HL-60/S4 (cell line): Measurements from ENCODE around the gene TUT1.
"Not testable (repeated sequence)": the region's sequence is repeated elsewhere in the genome, so short reads cannot be mapped to it uniquely, and the experiment has no call there.

Experiments
- in situ Hi-C: fragments of 300-500 bp; cut with MboI; formaldehyde crosslinking; loops from 2 replicates; pipeline ENCODE4 v1.14.3; 2022; ENCODE audit warnings: low sequenced_read_pairs

Gene TUT1

DNA sequence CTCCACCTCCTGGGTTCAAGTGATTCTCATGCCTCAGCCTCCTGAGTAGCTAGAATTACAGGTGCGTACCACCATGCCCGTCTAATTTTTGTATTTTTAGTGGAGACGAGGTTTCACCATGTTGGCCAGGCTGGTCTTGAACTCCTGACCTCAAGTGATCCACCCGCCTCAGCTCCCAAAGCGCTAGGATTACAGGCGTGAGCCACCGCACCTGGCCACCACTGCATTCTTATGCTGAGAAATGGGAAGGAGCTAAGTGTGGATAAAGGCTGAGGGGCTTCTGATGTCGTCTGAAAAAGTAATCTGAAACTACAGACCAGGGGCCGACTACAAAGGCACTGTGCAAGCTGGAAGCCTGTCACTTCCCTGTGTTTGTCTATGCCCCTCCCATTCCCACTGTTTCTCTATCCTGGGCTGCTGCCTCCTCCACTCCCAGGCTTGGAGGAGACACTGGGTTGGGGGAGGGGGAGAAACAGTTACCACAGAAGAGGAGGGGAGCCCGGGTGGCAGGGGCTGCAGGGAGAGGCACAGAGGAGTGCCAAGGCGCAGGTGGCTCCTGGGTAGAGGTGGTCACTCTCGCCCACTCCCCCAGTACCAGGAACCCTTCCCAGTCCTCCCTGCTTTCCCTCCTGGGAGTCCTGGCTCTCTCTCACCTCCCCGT, 13.3 kb upstream of the TUT1 start:
- in situ Hi-C loops: no loop called here

- in situ Hi-C loops: no loop called here
Measured at GRCh38 chr11:62603776-62604299, 12.5 kb upstream of the TUT1 start.

DNA sequence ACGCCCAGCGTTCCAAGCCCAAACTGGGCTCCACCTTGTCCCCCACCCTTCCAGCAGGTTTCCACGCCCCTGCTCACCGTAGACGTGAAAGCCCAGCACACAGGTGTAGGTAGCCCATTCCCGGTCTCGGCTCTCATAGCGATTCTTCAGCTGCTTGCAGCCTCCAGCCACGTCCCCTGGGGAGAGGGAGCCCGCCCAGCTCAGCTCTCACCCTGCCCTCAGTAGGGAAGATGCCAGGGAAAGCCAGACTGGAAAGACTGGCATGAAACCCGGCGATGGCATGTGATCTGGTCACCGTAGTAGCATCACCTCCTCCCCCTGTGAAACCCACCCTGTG, 11.7 kb upstream of the TUT1 start:
- in situ Hi-C loops: no loop called here

- in situ Hi-C loops: no loop called here
Measured at GRCh38 chr11:62602141-62603071, 11.1 kb upstream of the TUT1 start.

- in situ Hi-C loops: no loop called here
Measured at GRCh38 chr11:62601372-62602140, 10.2 kb upstream of the TUT1 start, which contains the start of gene MTA2. Gene MTA2, minus strand, starts transcription at chr11:62601865. Its CDS starts 415 bp downstream, at chr11:62601450.

DNA sequence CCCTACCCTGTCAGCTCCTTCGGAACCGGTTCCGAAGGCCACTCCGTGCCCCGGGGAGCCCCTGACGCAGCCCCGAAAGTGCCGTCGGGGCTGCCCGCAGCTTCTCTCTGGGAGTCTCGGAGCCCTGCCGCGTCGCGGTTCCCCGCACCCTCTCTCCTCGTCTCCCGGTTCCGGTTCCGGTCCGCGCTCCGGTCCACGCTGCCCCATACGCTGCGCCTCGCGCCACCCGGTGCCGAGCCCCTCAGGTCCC, 9.7 kb upstream of the TUT1 start:
- in situ Hi-C loops: no loop called here

DNA sequence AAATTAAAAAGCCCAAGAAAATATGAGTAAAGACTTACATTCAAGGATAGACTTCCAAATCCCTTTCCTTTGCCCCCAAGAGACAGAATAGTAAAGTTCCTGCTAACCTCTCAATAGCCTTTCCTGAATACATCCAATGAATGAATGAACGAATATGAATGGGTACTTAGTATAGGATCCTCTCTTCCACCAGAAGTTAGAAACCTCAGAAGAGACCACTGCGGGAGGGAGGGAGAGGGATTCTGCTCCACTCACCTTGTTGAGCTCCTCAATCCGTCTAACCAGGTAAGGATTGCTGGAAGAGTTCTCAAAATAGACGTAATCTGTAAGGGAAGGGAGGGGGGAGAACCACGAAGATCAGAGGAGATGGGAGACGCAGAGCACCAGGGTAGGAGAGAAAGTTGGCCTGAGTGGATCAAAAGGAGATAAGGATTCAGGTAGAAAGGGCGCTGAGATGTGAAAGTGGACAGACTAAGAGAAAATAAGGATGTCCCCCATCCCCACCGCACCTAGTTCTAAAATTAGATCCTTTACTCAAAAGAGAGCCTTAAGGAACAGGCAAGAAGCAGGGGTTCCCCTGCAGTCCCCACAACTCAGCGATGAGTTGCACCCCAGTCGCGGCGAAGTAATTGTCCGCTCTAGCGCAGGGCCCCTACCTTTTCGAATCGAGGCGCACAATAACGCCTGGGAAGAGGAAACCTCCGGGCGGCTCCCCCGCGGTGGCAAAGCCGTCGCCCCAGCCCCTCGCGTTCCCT, 9.2 kb upstream of the TUT1 start:
- in situ Hi-C loops: no loop called here

DNA sequence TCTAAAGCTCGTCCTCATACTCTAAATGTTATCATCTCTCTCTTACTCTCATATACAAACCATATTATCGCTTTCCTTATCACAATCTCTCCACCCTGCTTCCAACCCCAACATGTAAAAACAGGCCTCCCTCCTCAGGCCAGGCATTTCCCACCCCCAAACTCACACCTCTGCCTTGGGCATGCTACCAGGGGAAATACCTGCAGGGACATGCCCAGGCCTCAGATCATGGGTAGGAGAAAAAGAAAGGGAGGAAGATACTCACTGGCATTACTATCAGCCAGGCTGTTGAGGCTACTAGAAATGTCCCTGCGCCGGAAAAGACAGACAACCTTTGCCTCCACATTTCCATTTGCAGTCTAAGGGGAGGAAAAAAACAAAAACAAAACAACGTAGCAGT, 8.6 kb upstream of the TUT1 start:
- in situ Hi-C loops: loop anchor here (10.0 kb wide), 1 partner anchor 95 kb away; no protein-coding TSS in a partner anchor

DNA sequence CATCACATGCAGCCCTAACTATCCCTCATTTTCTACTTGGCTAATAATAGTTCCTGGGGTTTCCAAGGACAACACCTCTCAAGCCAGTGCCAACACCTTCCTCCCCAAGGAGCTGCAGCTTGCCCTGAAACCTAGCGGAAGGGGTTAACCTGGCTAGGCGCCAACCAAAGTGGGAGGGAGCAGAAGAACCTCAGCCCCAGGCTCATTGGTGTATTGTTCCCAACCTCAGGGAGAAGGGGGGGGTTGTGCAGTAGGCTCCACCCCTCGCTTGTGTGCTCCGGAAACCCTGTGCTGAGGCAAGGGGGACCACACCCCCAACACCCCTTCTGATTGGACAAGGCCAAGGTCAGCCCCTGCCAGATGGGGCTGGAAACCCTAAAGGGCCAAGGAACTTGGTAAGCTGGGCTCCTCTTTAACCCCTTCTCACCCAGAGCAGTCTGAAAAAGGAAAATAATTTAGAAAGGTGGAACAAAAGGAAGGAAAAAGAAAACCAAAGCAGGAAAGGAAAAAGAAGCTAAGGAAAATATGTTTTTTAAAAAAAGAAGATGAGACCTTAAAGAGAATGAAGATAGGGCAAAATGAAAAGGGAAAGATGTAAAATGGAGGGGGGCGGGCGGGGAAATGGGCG, 7.9 kb upstream of the TUT1 start:
- in situ Hi-C loops: loop anchor here (10.0 kb wide), 1 partner anchor 96 kb away; no protein-coding TSS in a partner anchor

- in situ Hi-C loops: loop anchor here (10.0 kb wide), 1 partner anchor 100 kb away; no protein-coding TSS in a partner anchor
Measured at GRCh38 chr11:62595124-62595523, 3.8 kb upstream of the TUT1 start.

DNA sequence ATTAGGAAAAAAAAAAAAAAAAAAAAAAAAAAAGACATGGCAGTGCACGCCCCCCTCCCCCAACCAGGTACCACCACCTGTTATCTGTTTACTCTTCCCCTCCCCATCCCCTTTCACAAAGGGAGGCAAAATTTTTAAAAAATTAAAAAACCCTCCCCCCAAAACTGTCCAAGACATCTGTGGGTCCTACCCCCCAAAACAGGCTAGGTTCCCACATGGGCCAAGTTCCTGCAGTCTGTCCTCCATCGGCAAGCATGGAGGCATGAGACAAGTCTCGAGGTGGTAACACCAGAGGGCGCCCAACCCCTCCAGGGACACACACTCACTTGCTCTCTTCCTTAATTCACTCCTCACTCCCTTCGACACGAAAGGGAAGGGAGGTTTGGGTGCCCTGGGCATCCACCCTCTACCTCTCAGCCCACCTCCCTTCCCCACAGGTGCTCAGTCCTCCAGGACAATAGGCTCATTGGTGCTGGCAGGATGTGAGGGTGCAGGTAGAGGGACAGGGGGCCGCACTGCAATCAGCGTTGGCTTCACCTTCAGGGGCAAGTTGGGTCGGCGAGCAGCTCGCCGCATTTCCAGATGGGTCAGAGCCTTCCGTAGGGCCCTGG, 2.2 kb upstream of the TUT1 start:
- in situ Hi-C loops: loop anchor here (10.0 kb wide), 1 partner anchor 101 kb away; no protein-coding TSS in a partner anchor

- in situ Hi-C loops: loop anchor here (10.0 kb wide), 1 partner anchor 102 kb away; no protein-coding TSS in a partner anchor
Measured at GRCh38 chr11:62592989-62593421, 1.7 kb upstream of the TUT1 start.

- in situ Hi-C loops: loop anchor here (10.0 kb wide), 1 partner anchor 103 kb away; no protein-coding TSS in a partner anchor
Measured at GRCh38 chr11:62592146-62592815, 958 bp upstream of the TUT1 start.

GRCh38 chr11:62588966-62589637, 2.2 kb downstream of the TUT1 start:
- in situ Hi-C loops: no loop called here

DNA sequence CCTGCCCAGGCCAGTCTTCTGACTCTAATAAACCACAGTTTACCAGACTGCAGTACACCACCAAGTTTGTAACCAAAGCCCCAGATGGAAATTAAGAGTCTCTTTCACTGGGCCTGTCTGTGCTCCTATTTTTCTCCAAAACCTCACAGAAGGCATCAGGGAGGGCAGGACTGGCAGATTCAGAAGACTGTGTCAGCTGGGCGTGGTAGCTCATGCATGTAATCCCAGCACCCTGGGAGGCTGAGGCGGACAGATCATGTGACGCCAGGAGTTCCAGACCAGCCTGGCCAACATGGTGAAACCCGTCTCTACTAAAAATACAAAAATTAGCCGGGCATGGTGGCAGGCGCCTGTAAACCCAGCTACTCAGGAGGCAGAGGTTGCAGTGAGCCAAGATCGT, 6.0 kb downstream of the TUT1 start:
- in situ Hi-C loops: not testable (repeated sequence)

- in situ Hi-C loops: not testable (repeated sequence)
Measured at GRCh38 chr11:62581735-62582134, 9.6 kb downstream of the TUT1 start.

DNA sequence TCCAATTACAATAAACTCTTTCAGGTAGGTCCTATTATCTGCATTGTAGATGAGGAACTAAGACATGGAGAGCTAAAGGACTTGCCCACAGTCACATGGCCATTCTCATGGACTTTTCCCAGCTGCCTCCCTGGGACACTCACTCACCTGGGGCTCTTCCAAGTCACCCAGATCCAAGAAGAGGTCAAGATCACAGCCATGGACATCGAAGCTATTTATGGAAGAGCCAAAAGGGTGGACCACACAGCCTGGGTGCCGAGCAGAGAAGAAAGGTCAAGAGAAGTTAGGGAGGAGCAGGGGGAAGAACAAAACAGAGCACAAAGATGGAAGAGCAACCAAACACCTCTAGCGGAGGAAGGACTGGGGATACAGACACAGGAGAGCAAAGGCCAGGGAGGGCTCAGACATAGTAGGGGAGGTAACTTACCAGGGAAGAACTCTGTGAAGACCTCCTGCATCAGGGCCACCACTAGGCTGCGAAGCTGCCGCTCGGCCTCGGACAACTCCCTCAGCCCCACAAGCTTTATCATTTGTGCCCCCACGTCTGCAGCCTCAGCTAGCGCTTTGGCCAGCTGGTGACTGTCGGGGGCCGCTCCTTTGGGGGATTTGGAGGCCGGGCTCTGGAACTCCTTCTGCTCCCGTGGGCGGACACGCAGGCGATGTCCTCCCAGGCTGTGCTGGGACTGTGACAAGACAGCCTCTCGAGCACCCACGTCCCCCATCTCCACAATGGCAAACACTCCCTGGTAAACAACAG, 10.2 kb downstream of the TUT1 start:
- in situ Hi-C loops: no loop called here

DNA sequence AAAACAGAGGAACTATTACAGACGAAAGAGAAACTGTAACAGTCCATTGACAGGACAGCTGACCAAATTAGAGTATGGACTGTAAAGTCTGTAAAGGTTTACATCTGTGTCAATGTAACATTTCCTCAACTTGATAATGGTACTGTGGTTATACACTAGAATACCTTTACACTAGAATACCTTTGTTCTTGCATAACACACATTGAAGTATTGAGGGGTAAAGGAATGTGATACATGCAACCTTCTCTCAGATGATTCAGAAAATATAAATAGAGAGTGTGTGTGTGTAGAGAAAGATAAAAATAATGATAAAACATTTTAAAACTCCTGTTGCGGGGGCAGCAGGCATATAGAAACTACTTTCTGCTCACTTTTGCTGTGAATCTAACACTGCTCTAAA, 12.1 kb downstream of the TUT1 start:
- in situ Hi-C loops: no loop called here
